ENCODE data around the gene SLC10A4. TPM values are rescaled to one million over a fixed set of nuclear protein-coding genes. Genes with fewer than 3 reads are reported as not detected.

Gene SLC10A4
- total RNA-seq, 4 donors from 2014 or later = 0.19 to 0.72 (median 0.25) TPM; not detected in 1

DNA sequence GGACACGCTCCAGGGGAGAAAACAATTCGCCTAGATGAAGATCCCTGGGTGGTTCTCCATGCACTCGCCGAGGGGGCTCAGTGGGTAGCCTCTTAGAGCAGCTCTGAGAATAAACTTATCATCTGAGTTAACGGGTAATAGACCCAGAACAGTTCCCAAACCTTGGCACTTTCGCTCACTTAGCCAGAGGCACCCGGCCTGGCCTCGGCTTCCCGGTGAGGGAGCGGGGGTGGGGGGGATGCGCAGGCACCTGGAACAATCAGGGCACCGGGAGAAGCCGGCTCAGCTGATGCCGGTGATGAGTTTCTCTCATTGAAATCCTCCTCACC is 6.5 kb downstream of the SLC10A4 start:
- DNase-seq (ENCODE audit: low spot score) (no peak), ATAC-seq (ENCODE audit: low FRiP score) (no peak)
- TF ChIP-seq, protein P1, sequence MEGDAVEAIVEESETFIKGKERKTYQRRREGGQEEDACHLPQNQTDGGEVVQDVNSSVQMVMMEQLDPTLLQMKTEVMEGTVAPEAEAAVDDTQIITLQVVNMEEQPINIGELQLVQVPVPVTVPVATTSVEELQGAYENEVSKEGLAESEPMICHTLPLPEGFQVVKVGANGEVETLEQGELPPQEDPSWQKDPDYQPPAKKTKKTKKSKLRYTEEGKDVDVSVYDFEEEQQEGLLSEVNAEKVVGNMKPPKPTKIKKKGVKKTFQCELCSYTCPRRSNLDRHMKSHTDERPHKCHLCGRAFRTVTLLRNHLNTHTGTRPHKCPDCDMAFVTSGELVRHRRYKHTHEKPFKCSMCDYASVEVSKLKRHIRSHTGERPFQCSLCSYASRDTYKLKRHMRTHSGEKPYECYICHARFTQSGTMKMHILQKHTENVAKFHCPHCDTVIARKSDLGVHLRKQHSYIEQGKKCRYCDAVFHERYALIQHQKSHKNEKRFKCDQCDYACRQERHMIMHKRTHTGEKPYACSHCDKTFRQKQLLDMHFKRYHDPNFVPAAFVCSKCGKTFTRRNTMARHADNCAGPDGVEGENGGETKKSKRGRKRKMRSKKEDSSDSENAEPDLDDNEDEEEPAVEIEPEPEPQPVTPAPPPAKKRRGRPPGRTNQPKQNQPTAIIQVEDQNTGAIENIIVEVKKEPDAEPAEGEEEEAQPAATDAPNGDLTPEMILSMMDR (IDR thresholded peaks at IDR 0.05) = no peak

DNA sequence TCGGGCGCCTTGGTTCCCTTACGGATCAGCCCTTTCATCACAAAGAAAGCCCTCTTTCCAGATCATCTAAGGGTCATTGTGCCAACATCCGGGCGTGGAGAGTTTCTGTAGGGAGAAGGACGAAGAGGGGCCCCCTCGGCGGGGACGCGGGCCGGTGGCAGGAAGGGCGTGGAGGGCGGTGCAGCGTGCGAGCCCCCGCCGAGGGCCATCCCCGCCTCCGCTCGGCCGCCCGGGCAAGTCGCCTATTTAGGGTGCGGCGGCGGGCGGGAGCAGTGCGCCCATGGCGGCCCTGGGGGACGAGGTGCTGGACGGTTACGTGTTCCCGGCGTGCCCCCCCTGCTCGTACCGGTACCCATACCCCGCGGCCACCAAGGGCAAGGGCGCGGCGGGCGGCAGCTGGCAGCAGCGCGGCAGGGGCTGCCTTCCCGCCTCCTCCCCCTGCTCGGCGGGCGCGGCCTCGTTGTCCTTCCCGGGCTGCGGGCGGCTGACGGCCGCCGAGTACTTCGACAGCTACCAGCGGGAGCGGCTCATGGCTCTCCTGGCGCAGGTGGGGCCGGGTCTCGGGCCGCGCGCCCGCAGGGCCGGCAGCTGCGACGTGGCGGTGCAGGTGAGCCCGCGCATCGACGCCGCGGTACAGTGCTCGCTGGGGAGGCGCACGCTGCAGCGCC is 7.0 kb downstream of the SLC10A4 start, which contains the start of gene ZAR1:
ZAR1 (plus strand) TSS at position 241 of the 668 bp plus-strand sequence; CDS start at position 281, 40 bp downstream.
- DNase-seq (ENCODE audit: low spot score) = no peak
- TF ChIP-seq, protein P1 (IDR thresholded peaks at IDR 0.05) = no peak
- no peak for ATAC-seq (ENCODE audit: low FRiP score)

DNA sequence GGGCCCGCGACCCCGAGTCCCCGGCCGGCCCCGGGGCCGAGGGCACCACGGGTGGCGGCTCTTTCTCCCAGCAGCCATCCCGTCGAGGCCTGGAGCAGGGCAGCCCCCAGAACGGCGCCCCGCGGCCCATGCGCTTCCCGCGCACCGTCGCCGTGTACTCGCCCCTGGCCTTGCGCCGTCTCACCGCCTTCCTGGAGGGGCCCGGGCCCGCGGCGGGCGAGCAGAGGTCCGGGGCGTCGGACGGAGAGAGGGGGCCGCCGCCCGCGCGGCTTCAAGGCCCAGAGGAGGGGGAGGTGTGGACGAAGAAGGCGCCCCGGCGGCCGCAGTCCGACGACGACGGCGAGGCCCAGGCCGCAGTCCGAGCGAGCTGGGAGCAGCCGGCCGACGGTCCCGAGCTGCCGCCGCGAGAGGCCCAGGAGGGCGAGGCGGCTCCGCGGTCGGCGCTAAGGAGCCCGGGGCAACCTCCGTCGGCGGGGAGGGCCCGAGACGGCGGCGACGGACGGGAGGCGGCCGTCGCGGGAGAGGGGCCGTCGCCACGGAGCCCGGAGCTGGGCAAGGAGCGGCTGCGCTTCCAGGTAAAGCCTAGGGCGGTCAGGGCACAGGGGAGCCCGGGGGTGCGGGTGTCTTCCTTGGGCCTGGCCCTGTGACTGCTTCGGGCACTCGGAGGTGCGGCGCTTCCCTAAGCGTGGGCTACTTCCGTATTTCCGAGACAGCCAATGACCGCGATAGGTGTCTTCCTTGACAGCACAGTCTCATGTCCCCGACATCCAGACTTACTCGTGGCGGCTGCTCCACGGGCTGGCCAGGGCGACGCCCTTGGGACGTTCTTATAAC is 7.8 kb downstream of the SLC10A4 start:
- ATAC-seq (ENCODE audit: low FRiP score) = no peak
- TF ChIP-seq, protein P1 (IDR thresholded peaks at IDR 0.05) = no peak
- DNase-seq (ENCODE audit: low spot score) = no peak

DNA sequence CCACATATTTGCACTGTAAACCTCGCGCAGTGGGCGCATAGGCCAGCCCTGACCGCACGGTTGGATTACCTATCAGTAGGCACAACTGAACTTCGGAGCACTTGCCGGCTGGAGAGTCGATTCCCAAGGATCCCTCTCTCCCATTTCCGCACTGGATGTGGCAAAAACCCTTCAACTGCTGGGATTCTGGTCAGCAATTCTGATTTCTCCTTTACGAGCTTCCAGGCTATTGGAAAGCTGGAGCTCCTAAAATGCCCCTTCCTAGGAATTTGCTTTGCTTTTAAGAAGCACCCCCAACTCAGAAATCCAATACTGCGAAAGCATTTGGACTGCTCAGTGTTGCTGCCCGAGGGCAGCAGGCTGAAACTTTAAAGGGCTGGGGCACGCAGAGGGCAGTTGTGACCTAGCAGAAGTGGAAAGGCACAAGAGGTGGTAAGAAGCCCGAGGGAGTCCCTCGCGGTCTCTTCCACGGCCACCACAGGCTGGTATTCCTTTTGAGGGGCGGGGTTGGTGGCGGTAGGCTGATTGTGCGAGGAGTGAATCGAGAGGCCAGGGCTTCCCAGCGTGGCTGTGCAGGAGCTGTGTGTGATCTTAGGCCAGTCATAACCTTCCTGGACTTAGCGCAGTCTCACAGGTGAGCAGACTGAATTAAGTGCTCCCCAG is 8.5 kb downstream of the SLC10A4 start:
- ATAC-seq (ENCODE audit: low FRiP score) (no peak), DNase-seq (ENCODE audit: low spot score) (no peak)
- TF ChIP-seq, protein P1 (IDR thresholded peaks at IDR 0.05) = no peak

DNA sequence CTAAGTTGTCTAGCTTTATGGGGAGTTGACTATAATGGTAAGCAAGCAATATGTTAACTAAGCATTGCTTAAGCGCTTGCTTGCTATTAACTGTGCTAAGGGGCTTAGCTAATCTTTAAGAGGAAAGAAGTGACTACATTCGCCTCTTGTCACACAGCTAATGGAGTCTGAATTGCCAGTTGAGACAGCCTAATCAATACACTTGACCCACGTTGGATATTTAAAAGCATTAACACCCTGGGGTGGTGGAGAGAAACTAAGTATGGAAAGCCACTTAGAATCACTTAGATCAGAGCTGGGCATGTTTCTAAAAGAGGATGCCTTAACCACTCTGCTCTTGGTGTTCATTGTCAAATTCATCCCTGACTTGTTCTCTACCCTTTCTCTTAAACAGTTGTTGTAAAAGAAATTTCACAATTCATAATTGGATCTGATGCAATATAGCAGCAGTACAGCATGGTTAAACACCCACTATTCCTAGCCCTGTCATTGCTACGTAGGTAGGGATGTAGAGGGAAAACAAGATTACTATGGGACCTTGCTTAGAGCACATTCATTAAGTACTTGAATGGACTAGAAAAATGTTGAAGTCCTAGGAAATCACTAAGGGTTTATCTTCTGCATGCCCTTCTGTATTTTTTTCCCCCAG is 10.4 kb downstream of the SLC10A4 start:
- ATAC-seq (ENCODE audit: low FRiP score) = no peak
- TF ChIP-seq, protein P1 (IDR thresholded peaks at IDR 0.05) = no peak
- DNase-seq (ENCODE audit: low spot score) = no peak

DNA sequence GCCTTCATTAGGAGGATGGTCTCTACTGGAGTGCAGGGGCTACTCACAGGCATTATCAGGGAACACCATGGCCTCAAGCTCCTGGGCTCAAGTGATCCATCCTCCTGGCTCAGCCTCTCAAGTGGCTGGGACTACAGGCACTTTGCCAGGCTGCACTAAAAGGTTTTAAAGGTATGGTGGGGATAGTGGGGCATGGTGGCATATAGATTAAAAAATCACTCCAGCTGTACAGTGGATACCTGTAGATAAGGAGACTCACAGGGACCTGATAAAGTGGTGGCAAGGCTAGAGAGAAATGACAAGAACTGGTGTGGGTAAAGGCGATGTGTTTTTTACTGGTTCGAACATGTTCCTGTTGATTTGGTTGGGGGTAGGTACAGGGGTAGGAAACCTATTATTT is 12.8 kb downstream of the SLC10A4 start:
- DNase-seq (ENCODE audit: low spot score) (no peak), ATAC-seq (ENCODE audit: low FRiP score) (no peak)

More for the DNA sequence above, 12.8 kb downstream of the SLC10A4 start:
- TF ChIP-seq, protein P1 (IDR thresholded peaks at IDR 0.05) = no peak
